ENCODE measurements around the gene FSTL3. TPM values are rescaled to one million over a fixed set of nuclear protein-coding genes. Genes with fewer than 3 reads are reported as not detected.
A peak's percentile ranks its signal among the peaks of the same experiment; 100 is the strongest.

The FSTL3 gene
- total and polyA plus RNA-seq, 9 donors: 14.5 to 24.3 (median 18.5) TPM

DNA sequence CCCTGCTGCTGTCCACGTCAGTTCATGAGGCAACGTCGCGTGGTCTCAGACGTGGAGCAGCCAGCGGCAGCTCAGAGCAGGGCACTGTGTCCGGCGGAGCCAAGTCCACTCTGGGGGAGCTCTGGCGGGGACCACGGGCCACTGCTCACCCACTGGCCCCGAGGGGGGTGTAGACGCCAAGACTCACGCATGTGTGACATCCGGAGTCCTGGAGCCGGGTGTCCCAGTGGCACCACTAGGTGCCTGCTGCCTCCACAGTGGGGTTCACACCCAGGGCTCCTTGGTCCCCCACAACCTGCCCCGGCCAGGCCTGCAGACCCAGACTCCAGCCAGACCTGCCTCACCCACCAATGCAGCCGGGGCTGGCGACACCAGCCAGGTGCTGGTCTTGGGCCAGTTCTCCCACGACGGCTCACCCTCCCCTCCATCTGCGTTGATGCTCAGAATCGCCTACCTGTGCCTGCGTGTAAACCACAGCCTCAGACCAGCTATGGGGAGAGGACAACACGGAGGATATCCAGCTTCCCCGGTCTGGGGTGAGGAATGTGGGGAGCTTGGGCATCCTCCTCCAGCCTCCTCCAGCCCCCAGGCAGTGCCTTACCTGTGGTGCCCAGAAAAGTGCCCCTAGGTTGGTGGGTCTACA lies 6.6 kb downstream of the FSTL3 start:
- H3K4me1 ChIP-seq (ENCODE audit: control insufficient read depth, insufficient read depth, low read length): peaks cover 26% of the 10 kb centered on the region
- WGBS (ENCODE audit: insufficient coverage): 83% methylated on average over 18 of the region's 25 CpGs
- no peak overlapping the region for H3K4me3 ChIP-seq (ENCODE audit: low read length)
- H3K27ac ChIP-seq (ENCODE audit: low read length): no peak overlapping the region
- H3K36me3 ChIP-seq (ENCODE audit: control insufficient read depth, insufficient read depth, low read length): peaks cover 3% of the 10 kb centered on the region
- no peaks in the 10 kb centered on the region for H3K9me3 ChIP-seq (replicated peaks; ENCODE audit: control insufficient read depth, low read depth, low read length)
- DNase-seq: no peak
- no peaks in the 10 kb centered on the region for H3K27me3 ChIP-seq (ENCODE audit: control insufficient read depth, insufficient read depth, low read length)

DNA sequence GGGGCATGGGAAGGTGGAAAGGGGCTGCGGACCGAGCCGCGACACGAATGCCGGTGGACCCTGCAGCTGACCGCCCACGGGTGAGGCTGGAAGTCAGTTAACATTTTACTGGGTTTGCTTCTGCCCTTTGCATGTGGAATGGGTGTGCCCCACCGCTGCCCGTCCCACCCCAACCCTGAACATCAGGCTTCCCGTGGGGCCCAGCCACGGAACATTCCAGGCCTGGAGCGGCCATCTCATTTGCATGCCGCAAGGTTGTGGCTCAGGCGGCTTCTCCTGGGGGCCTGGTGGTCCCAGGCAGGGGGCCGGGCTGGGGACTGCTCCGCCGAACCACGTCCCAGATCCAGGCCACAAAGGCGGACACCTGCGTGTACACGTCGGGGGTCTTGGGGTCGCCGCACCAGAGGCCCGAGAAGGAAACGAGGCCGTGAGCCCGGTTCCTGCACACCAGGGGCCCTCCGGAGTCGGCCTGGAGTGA lies 9.3 kb downstream of the FSTL3 start:
- Histone ChIP-seq H3K36me3 (ENCODE audit: control insufficient read depth, insufficient read depth, low read length) (no peaks in the 10 kb centered on the region), H3K9me3 (replicated peaks; ENCODE audit: control insufficient read depth, low read depth, low read length) (no peaks in the 10 kb centered on the region), H3K27me3 (ENCODE audit: control insufficient read depth, insufficient read depth, low read length) (no peaks in the 10 kb centered on the region), H3K4me1 (ENCODE audit: control insufficient read depth, insufficient read depth, low read length) (peaks cover 7% of the 10 kb centered on the region), H3K27ac (ENCODE audit: low read length) (no peak overlapping the region), H3K4me3 (ENCODE audit: low read length) (no peak overlapping the region)
- no peak for DNase-seq
- 65% methylated on average over 20 of the region's 31 CpGs for WGBS (ENCODE audit: insufficient coverage)

DNA sequence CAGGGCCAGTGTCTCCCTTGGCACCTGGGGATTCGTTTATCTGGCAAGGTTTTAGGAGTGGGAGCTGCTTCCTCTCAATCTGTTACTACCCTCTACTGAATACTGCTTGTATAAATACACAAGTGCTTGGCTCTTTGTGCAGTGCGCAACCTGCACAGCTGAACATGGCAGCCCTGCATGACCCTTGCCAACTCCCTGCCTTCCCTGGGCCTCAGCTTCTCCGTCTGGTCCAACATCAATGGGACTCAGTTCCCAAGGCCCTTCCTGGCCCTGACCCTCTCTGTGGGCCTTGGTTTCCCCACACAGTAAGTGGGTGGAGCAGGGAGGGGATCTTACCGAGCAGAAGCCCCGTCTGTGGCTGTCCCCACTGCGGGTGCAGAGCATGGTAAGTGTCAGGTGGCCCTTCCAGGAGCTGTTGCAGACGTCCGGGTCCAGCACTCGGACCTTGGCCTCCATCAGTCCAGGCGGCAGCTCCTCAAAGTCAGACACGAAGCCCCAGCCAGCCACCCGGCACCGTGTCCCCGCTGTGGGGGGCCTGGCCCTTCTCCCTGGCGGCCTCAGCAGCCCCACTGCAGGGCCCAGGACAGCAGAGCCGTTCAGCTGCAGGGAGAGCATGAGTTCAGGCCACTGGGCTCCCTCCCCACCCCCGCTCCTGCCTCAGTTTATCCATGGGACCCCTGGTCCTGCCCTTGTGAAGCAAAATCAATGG lies 10.6 kb downstream of the FSTL3 start:
- DNase-seq: no peak
- H3K4me1 ChIP-seq (ENCODE audit: control insufficient read depth, insufficient read depth, low read length): no peaks in the 10 kb centered on the region
- no peaks in the 10 kb centered on the region for H3K27me3 ChIP-seq (ENCODE audit: control insufficient read depth, insufficient read depth, low read length)
- 73% methylated on average over 16 of the region's 17 CpGs for WGBS (ENCODE audit: insufficient coverage)
- H3K4me3 ChIP-seq (ENCODE audit: low read length): no peak overlapping the region
- H3K27ac ChIP-seq (ENCODE audit: low read length): no peak overlapping the region
- H3K9me3 ChIP-seq (replicated peaks; ENCODE audit: control insufficient read depth, low read depth, low read length): no peaks in the 10 kb centered on the region
- H3K36me3 ChIP-seq (ENCODE audit: control insufficient read depth, insufficient read depth, low read length): no peaks in the 10 kb centered on the region

DNA sequence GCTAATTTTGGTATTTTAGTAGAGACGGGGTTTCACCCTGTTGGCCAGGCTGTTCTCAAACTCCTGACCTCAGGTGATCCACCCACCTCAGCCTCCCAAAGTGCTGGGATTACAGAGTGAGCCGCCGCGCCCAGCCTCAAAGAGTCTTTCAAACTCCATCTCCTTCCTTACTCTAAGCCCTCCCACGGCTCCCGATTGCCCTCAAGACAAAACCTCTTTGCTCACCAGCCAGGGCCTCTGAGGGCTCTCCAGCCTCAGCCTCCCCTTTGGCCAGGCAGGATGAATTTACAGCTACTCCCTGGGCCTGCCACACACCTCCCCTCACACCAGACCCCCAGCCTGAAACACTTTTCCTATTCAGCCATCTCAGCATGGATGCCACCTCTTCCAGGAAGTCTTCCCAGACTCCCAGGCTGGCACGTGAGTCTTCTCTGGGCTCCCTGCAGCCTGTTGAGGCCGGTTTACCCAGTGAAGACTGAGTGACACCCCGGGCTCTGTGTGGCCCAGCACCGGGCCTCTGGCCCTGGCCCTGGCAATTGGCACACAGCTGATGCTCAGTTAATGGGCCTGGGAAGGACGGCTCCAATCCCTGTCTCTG lies 11.5 kb downstream of the FSTL3 start:
- H3K36me3 ChIP-seq (ENCODE audit: control insufficient read depth, insufficient read depth, low read length): no peaks in the 10 kb centered on the region
- no peaks in the 10 kb centered on the region for H3K4me1 ChIP-seq (ENCODE audit: control insufficient read depth, insufficient read depth, low read length)
- no peak overlapping the region for H3K27ac ChIP-seq (ENCODE audit: low read length)
- no peak for DNase-seq
- no peaks in the 10 kb centered on the region for H3K27me3 ChIP-seq (ENCODE audit: control insufficient read depth, insufficient read depth, low read length)
- 84% methylated on average over 11 of the region's 11 CpGs for WGBS (ENCODE audit: insufficient coverage)
- H3K9me3 ChIP-seq (replicated peaks; ENCODE audit: control insufficient read depth, low read depth, low read length): no peaks in the 10 kb centered on the region
- no peak overlapping the region for H3K4me3 ChIP-seq (ENCODE audit: low read length)

DNA sequence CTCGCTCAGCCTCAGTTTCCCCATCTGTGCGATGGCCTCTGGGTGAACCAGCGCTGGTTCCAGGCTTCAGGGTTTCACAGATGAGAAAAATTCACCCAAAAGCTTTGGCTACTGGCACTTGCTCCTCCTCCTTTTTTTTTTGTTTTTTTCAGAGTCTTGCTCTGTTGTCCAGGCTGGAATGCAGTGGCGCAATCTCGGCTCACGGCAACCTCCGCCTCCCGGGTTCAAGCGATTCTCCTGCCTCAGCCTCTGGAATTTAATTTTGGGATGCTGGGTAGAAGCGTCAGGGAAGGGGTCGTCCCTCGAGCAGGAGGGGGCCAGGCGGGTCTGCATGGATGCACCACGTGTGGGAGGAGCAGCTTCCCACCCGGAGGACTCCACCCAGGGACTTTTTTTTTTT lies 12.0 kb downstream of the FSTL3 start:
- H3K27me3 ChIP-seq (ENCODE audit: control insufficient read depth, insufficient read depth, low read length): no peaks in the 10 kb centered on the region
- no peaks in the 10 kb centered on the region for H3K4me1 ChIP-seq (ENCODE audit: control insufficient read depth, insufficient read depth, low read length)

DNA sequence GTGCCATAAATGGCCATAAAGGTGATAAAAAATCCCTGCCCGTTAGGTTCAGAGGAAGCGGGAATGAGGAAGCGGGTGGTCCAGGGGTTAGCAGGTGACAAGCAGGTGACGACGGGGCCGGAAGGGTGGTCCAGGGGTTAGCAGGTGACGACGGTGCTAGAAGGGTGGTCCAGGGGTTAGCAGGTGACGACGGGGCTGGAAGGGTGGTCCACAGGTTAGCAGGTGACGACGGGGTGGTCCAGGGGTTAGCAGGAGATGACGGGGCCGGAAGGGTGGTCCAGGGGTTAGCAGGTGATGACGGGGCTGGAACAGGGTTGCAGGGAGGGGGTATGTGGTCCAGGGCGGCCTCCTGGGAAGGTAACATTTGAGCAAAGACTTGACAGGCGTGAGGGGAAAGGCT lies 12.8 kb downstream of the FSTL3 start:
- 90% methylated on average over 17 of the region's 17 CpGs for WGBS (ENCODE audit: insufficient coverage)
- H3K9me3 ChIP-seq (replicated peaks; ENCODE audit: control insufficient read depth, low read depth, low read length): no peaks in the 10 kb centered on the region
- H3K4me3 ChIP-seq (ENCODE audit: low read length): no peak overlapping the region
- DNase-seq: no peak
- H3K36me3 ChIP-seq (ENCODE audit: control insufficient read depth, insufficient read depth, low read length): no peaks in the 10 kb centered on the region
- no peaks in the 10 kb centered on the region for H3K27me3 ChIP-seq (ENCODE audit: control insufficient read depth, insufficient read depth, low read length)
- no peak overlapping the region for H3K27ac ChIP-seq (ENCODE audit: low read length)
- H3K4me1 ChIP-seq (ENCODE audit: control insufficient read depth, insufficient read depth, low read length): no peaks in the 10 kb centered on the region

More for the DNA sequence above, 12.0 kb downstream of the FSTL3 start:
- Histone ChIP-seq H3K9me3 (replicated peaks; ENCODE audit: control insufficient read depth, low read depth, low read length) (no peaks in the 10 kb centered on the region), H3K27ac (ENCODE audit: low read length) (no peak overlapping the region), H3K4me3 (ENCODE audit: low read length) (no peak overlapping the region), H3K36me3 (ENCODE audit: control insufficient read depth, insufficient read depth, low read length) (no peaks in the 10 kb centered on the region)
- 71% methylated on average over 13 of the region's 15 CpGs for WGBS (ENCODE audit: insufficient coverage)
- no peak for DNase-seq

DNA sequence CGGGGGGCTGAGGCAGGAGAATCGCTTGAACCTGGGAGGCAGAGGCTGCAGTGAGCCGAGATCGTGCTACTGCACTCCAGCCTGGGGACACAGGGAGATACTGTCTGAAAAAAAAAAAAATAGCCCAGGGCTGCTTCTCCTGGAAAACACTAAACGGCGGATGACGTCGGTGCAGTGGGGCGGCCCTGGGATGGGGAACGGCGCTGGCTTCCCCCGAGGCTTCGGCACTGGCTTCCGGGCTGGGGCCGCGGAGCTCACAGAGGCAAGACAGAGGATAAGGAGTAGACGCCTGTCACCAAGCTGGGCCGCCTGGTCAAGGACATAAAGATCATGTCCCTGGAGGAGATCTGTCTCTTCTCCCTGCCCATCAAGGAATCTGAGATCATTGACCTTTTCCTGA lies 14.0 kb downstream of the FSTL3 start:
- WGBS (ENCODE audit: insufficient coverage): 58% methylated on average over 3 of the region's 18 CpGs

DNA sequence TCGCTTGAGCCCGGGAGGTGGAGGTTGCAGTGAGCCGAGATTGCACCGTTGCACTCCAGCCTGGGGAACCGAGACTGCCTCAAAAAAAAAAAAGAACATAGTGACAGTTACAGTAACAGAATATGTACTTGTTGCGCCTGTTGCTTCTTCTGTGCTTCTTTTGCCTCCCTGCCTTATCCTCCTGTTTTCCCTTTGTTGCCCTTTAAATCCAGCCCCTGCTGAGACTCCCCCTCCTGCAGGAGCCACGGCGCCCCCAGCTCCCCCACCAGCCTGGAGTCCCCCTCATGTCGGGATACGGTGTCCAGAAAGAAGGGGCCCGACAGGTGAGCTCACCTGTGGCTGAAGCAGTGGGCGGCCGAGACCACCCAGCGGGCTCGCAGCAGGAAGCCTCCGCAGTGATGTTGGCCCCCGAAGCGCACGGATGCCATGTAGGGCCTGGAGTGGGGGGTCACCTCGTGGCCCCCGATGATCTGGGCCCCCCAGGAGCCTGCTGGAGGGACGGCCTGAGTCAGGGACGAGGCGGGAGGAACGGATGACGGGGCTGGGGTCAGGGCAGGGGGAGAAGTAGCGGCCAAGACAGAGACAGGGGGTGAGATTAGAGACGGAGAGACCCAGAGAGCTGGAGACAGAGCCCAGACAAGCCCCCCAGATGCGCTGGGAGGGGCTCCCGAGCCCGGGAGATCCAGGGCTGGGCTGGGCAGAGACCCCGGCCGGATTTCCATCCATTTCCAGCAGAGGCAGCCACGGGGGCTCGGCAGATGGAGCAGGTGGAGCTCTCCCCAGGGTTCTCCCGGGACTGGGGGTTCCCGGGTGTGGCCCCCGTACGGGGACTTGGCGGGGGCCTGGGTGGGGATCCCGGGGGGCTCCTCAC lies 18.5 kb downstream of the FSTL3 start:
- no peaks in the 10 kb centered on the region for H3K36me3 ChIP-seq (ENCODE audit: control insufficient read depth, insufficient read depth, low read length)
- DNase-seq: no peak
- no peaks in the 10 kb centered on the region for H3K9me3 ChIP-seq (replicated peaks; ENCODE audit: control insufficient read depth, low read depth, low read length)
- no peak overlapping the region for H3K27ac ChIP-seq (ENCODE audit: low read length)
- H3K4me1 ChIP-seq (ENCODE audit: control insufficient read depth, insufficient read depth, low read length): no peaks in the 10 kb centered on the region
- 34% methylated on average over 36 of the region's 41 CpGs for WGBS (ENCODE audit: insufficient coverage)
- no peak overlapping the region for H3K4me3 ChIP-seq (ENCODE audit: low read length)
- H3K27me3 ChIP-seq (ENCODE audit: control insufficient read depth, insufficient read depth, low read length): peaks cover 17% of the 10 kb centered on the region

More for the DNA sequence above, 14.0 kb downstream of the FSTL3 start:
- no peaks in the 10 kb centered on the region for H3K4me1 ChIP-seq (ENCODE audit: control insufficient read depth, insufficient read depth, low read length)
- DNase-seq: peak; percentile 61
- H3K27ac ChIP-seq (ENCODE audit: low read length): no peak overlapping the region
- no peak overlapping the region for H3K4me3 ChIP-seq (ENCODE audit: low read length)
- no peaks in the 10 kb centered on the region for H3K36me3 ChIP-seq (ENCODE audit: control insufficient read depth, insufficient read depth, low read length)
- peaks cover 8% of the 10 kb centered on the region for H3K27me3 ChIP-seq (ENCODE audit: control insufficient read depth, insufficient read depth, low read length)
- no peaks in the 10 kb centered on the region for H3K9me3 ChIP-seq (replicated peaks; ENCODE audit: control insufficient read depth, low read depth, low read length)

DNA sequence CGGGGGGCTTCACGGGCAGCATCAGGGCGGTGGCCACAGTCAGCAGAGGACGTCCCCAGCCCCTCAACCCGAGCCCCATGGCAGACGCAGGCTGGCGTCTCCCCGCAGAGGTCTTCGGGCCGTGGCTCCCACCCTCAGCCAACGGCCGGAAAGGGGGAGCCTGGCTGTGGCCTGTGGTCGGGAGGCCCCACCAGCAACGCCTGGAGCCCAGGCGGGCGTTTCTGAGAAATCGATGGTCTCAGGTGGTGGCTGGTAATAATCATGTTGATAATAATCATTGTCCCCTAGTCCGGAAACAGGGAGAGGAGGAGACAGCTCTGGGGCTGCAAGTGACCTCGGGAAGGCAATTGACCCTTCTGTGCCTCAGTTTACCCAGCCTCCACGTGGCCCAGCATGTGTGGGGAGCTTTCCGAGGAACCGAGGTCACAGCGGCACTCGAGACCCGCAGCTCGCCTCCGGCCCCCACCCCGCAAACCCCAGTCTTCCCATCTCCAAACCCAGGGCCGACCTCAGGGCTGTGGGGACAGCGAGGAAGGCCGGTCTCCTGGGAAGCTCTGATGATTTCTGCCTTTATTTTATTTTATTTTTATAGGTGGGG lies 19.3 kb downstream of the FSTL3 start, which contains the start of gene PRSS57:
Gene PRSS57 (minus strand): TSS at position 101 of the 598 bp plus-strand sequence. CDS start 22 bp downstream, at position 79.
- Histone ChIP-seq H3K36me3 (ENCODE audit: control insufficient read depth, insufficient read depth, low read length) (no peaks in the 10 kb centered on the region), H3K27ac (ENCODE audit: low read length) (no peak within 1 kb of the TSS), H3K4me1 (ENCODE audit: control insufficient read depth, insufficient read depth, low read length) (no peaks in the 10 kb centered on the region), H3K27me3 (ENCODE audit: control insufficient read depth, insufficient read depth, low read length) (peaks cover 17% of the 10 kb centered on the region), H3K4me3 (ENCODE audit: low read length) (no peak within 1 kb of the TSS), H3K9me3 (replicated peaks; ENCODE audit: control insufficient read depth, low read depth, low read length) (no peaks in the 10 kb centered on the region)
- 55% methylated on average over 24 of the region's 31 CpGs for WGBS (ENCODE audit: insufficient coverage)
- no peak for DNase-seq

Data from muscle of leg (tissue), 11 donors.